Neural progenitor cell (in vitro differentiated cells): ENCODE measurements around the gene FPR1.

Experiments used
- EZH2phosphoT487 ChIP-seq: fragments of 200-600 bp; sonication (generic); IDR thresholded peaks from 2 replicates; pipeline ENCODE4 v1.6.1; 2017; ENCODE audit warnings: antibody characterized with exemption
- TF ChIP-seq, protein P1 (sequence below): fragments of 200-600 bp; sonication (generic); IDR thresholded peaks from 2 replicates; pipeline ENCODE4 v1.5.1; 2017; ENCODE audit warnings: antibody characterized with exemption, mild to moderate bottlenecking

DNA sequence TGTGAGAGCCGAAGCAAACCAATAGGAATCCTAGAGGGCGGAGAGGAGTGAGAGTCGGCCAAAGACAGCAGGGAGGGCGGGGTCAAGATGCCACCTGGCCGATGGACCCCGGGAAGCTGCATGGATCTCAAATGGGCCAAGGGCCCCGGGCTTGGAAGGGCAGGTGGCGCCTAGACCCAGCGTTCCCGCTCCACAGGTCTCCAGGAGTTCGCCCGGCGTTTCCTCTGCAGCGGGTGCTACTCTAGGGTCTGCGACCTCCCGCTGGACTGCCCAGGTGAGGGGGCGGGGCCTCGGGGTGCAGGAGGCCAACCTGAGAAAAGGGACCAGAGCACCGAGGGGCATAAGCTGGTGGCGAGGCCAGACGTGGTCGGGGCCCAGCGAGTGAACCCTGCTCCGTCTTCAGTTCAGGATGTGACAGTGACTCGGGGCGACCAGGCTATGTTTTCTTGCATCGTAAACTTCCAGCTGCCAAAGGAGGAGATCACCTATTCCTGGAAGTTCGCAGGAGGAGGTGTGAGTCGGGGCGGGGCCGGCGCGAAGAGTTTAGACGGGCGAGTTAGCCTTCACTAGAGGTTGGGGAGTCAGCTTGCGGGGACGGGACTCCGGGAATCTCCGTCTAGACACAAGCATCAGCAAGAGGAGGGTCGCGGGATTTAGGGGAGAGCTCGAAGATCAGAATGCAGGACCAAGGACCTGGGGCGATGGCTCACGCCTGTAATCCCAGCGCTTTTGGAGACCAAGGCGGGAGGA, 48.7 kb downstream of the FPR1 start:
- TF ChIP-seq, protein P1, sequence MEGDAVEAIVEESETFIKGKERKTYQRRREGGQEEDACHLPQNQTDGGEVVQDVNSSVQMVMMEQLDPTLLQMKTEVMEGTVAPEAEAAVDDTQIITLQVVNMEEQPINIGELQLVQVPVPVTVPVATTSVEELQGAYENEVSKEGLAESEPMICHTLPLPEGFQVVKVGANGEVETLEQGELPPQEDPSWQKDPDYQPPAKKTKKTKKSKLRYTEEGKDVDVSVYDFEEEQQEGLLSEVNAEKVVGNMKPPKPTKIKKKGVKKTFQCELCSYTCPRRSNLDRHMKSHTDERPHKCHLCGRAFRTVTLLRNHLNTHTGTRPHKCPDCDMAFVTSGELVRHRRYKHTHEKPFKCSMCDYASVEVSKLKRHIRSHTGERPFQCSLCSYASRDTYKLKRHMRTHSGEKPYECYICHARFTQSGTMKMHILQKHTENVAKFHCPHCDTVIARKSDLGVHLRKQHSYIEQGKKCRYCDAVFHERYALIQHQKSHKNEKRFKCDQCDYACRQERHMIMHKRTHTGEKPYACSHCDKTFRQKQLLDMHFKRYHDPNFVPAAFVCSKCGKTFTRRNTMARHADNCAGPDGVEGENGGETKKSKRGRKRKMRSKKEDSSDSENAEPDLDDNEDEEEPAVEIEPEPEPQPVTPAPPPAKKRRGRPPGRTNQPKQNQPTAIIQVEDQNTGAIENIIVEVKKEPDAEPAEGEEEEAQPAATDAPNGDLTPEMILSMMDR, result no peak
- TF ChIP-seq EZH2phosphoT487, result no peak
